ENCODE results near the gene ALG2. TPM values are rescaled to one million over a fixed set of nuclear protein-coding genes. Genes with fewer than 3 reads are reported as not detected.
"Not testable (repeated sequence)": the region's sequence is repeated elsewhere in the genome, so short reads cannot be mapped to it uniquely, and the experiment has no call there.

ALG2 gene
- total and polyA plus RNA-seq, 7 experiments from 2014 or later, result 13.9 to 33.7 (median 25.2) TPM

- no peak for ATAC-seq
- Histone ChIP-seq H3K9me3 (ENCODE audit: control insufficient read depth in 2 of 3, low read length in 3 of 3) (no peaks in the 10 kb centered on the region), H3K27me3 (ENCODE audit: control insufficient read depth in 2 of 2, insufficient read depth in 2 of 2, low read length in 2 of 2) (no peaks in the 10 kb centered on the region), H3K27ac (ENCODE audit: low read depth, low read length) (no peak overlapping the region), H3K4me1 (ENCODE audit: control insufficient read depth in 2 of 2, insufficient read depth in 2 of 2, low read length in 2 of 2) (no peaks in the 10 kb centered on the region), H3K4me3 (ENCODE audit: low read length) (no peak overlapping the region), H3K36me3 (ENCODE audit: control insufficient read depth in 2 of 3, insufficient read depth in 3 of 3, low read length in 3 of 3) (no peaks in the 10 kb centered on the region)
- Mint-ChIP-seq H3K36me3 (peaks cover 0 to 4% (median 0%) of the 10 kb centered on the region in 5 donors), H3K27ac (no peak overlapping the region), H3K9me3 (peaks cover 0 to 15% (median 6%) of the 10 kb centered on the region in 11 donors), H3K4me3 (no peak overlapping the region), H3K4me1 (peaks cover 0 to 14% (median 0%) of the 10 kb centered on the region in 7 donors), H3K27me3 (peaks cover 0 to 32% (median under 1%) of the 10 kb centered on the region in 5 donors)
- CTCF ChIA-PET, result no interaction called here
- POLR2A ChIA-PET, result no interaction called here
- intact Hi-C loops (cut with micrococcal nuclease), result no loop called here
- DNase-seq, result no peak
Measured at GRCh38 chr9:99201603-99202002, 20.1 kb downstream of the ALG2 start.

- no peak overlapping the region for H3K4me3 Mint-ChIP-seq
- ATAC-seq, result no peak
- H3K4me1 Mint-ChIP-seq, result peaks cover 0 to 22% (median 0%) of the 10 kb centered on the region in 7 donors
- Histone ChIP-seq H3K36me3 (ENCODE audit: control insufficient read depth in 2 of 3, insufficient read depth in 3 of 3, low read length in 3 of 3) (no peaks in the 10 kb centered on the region), H3K9me3 (ENCODE audit: control insufficient read depth in 2 of 3, low read length in 3 of 3) (no peaks in the 10 kb centered on the region), H3K4me1 (ENCODE audit: control insufficient read depth in 2 of 2, insufficient read depth in 2 of 2, low read length in 2 of 2) (no peaks in the 10 kb centered on the region), H3K27ac (ENCODE audit: low read depth, low read length) (no peak overlapping the region), H3K4me3 (ENCODE audit: low read length) (no peak overlapping the region), H3K27me3 (ENCODE audit: control insufficient read depth in 2 of 2, insufficient read depth in 2 of 2, low read length in 2 of 2) (no peaks in the 10 kb centered on the region)
- H3K36me3 Mint-ChIP-seq, result no peaks in the 10 kb centered on the region
- DNase-seq, result no peak
- peaks cover 0 to 30% (median 6%) of the 10 kb centered on the region in 5 donors for H3K27me3 Mint-ChIP-seq
- intact Hi-C loops (cut with micrococcal nuclease), result no loop called here
- ChIA-PET CTCF (no interaction called here), POLR2A (no interaction called here)
- H3K9me3 Mint-ChIP-seq, result peaks cover 0 to 2% (median 0%) of the 10 kb centered on the region in 11 donors
- no peak overlapping the region for H3K27ac Mint-ChIP-seq
Measured at GRCh38 chr9:99199938-99200539, 21.7 kb downstream of the ALG2 start.

DNA sequence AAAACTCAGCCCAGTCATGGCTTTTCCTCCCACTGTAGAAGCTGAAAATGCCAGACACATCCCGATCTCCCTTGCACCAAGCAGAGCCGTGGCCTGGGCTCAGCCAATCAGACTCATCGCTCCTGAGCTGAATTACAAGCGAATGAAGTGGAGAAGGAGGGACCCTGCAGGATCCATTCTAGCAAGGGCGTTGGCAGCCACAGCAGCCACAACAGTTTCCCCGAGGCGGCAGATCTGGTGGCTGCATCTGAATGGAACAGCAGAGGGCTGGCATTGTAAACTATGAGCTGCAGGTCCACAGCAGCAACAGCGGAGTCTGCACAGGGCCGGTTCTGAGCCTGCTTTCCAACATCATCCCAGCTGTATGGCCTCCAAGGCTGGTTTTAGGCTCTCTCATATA lies 23.8 kb downstream of the ALG2 start:
- Histone ChIP-seq H3K4me1 (ENCODE audit: control insufficient read depth in 2 of 2, insufficient read depth in 2 of 2, low read length in 2 of 2) (no peaks in the 10 kb centered on the region), H3K36me3 (ENCODE audit: control insufficient read depth in 2 of 3, insufficient read depth in 3 of 3, low read length in 3 of 3) (no peaks in the 10 kb centered on the region), H3K9me3 (ENCODE audit: control insufficient read depth in 2 of 3, low read length in 3 of 3) (no peaks in the 10 kb centered on the region), H3K4me3 (ENCODE audit: low read length) (no peak overlapping the region), H3K27me3 (ENCODE audit: control insufficient read depth in 2 of 2, insufficient read depth in 2 of 2, low read length in 2 of 2) (no peaks in the 10 kb centered on the region), H3K27ac (ENCODE audit: low read depth, low read length) (no peak overlapping the region)
- ChIA-PET CTCF (interaction anchor here (0.6 to 2.1 kb wide), 3 partner anchors 13 to 239 kb away, joined by 3 to 12 read pairs (median 6); no protein-coding TSS in a partner anchor), POLR2A (no interaction called here)
- H3K27ac Mint-ChIP-seq, result no peak overlapping the region
- intact Hi-C loops (cut with micrococcal nuclease), result no loop called here
- H3K9me3 Mint-ChIP-seq, result peaks cover 0 to 1% (median 0%) of the 10 kb centered on the region in 11 donors
- H3K4me3 Mint-ChIP-seq, result no peak overlapping the region
- ATAC-seq, result no peak
- no peaks in the 10 kb centered on the region for H3K36me3 Mint-ChIP-seq
- H3K4me1 Mint-ChIP-seq, result peaks cover 0 to 32% (median 0%) of the 10 kb centered on the region in 7 donors
- no peak for DNase-seq
- peaks cover 0 to 41% (median 6%) of the 10 kb centered on the region in 5 donors for H3K27me3 Mint-ChIP-seq

- Histone ChIP-seq H3K27ac (ENCODE audit: low read depth, low read length) (no peak overlapping the region), H3K36me3 (ENCODE audit: control insufficient read depth in 2 of 3, insufficient read depth in 3 of 3, low read length in 3 of 3) (no peaks in the 10 kb centered on the region), H3K4me3 (ENCODE audit: low read length) (no peak overlapping the region), H3K9me3 (ENCODE audit: control insufficient read depth in 2 of 3, low read length in 3 of 3) (no peaks in the 10 kb centered on the region), H3K27me3 (ENCODE audit: control insufficient read depth in 2 of 2, insufficient read depth in 2 of 2, low read length in 2 of 2) (no peaks in the 10 kb centered on the region), H3K4me1 (ENCODE audit: control insufficient read depth in 2 of 2, insufficient read depth in 2 of 2, low read length in 2 of 2) (no peaks in the 10 kb centered on the region)
- ChIA-PET CTCF (interaction anchor here (0.6 to 2.1 kb wide), 2 partner anchors 12 to 236 kb away, joined by 3 to 12 read pairs; no protein-coding TSS in a partner anchor), POLR2A (interaction anchor here (0.9 kb wide), 1 partner anchor 12 kb away, joined by 3 read pairs; no protein-coding TSS in a partner anchor)
- no peak for DNase-seq
- H3K9me3 Mint-ChIP-seq, result peaks cover 0 to 1% (median 0%) of the 10 kb centered on the region in 11 donors
- no peaks in the 10 kb centered on the region for H3K36me3 Mint-ChIP-seq
- intact Hi-C loops (cut with micrococcal nuclease), result no loop called here
- H3K4me1 Mint-ChIP-seq, result peaks cover 0 to 33% (median 0%) of the 10 kb centered on the region in 7 donors
- ATAC-seq, result no peak
- H3K4me3 Mint-ChIP-seq, result no peak overlapping the region
- peaks cover 0 to 45% (median 6%) of the 10 kb centered on the region in 5 donors for H3K27me3 Mint-ChIP-seq
- H3K27ac Mint-ChIP-seq, result no peak overlapping the region
Measured at GRCh38 chr9:99197124-99197630, 24.6 kb downstream of the ALG2 start.

DNA sequence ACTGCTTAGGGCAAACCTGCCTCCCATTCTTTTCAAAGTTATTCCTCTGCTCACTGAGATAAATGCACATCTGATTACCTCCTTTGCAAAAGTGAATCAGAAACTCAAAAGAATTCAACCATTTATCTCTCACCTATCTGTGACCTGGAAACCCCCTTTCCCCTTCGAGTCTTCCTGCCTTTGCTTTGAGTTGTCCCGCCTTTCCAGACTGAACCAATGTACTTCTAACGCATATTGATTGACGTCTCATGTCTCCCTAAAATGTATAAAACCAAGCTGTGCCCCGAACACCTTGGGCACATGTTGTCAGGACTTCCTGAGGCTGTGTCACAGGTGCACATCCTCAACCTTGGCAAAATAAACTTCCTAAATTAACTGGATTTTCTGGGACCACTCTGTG lies 25.3 kb downstream of the ALG2 start:
- H3K27me3 ChIP-seq (ENCODE audit: control insufficient read depth in 2 of 2, insufficient read depth in 2 of 2, low read length in 2 of 2); H3K9me3 Mint-ChIP-seq; H3K4me1 ChIP-seq (ENCODE audit: control insufficient read depth in 2 of 2, insufficient read depth in 2 of 2, low read length in 2 of 2); H3K27ac Mint-ChIP-seq; H3K36me3 Mint-ChIP-seq; intact Hi-C loops (cut with micrococcal nuclease); H3K36me3 ChIP-seq (ENCODE audit: control insufficient read depth in 2 of 3, insufficient read depth in 3 of 3, low read length in 3 of 3); H3K4me3 ChIP-seq (ENCODE audit: low read length); DNase-seq; ATAC-seq; H3K9me3 ChIP-seq (ENCODE audit: control insufficient read depth in 2 of 3, low read length in 3 of 3); H3K27ac ChIP-seq (ENCODE audit: low read depth, low read length): not testable (repeated sequence)
- CTCF ChIA-PET, result interaction anchor here (2.1 kb wide), 1 partner anchor 12 kb away, joined by 12 read pairs; no protein-coding TSS in a partner anchor
- Mint-ChIP-seq H3K27me3 (peaks cover 0 to 44% (median 6%) of the 10 kb centered on the region in 5 donors), H3K4me1 (peaks cover 0 to 33% (median 0%) of the 10 kb centered on the region in 7 donors), H3K4me3 (peak overlapping the region in 1 of 10 donors; percentile 33)
- POLR2A ChIA-PET, result interaction anchor here (0.9 kb wide), 1 partner anchor 12 kb away, joined by 3 read pairs; no protein-coding TSS in a partner anchor

GRCh38 chr9:99193466-99193821 lies 28.3 kb downstream of the ALG2 start:
- no peaks in the 10 kb centered on the region for H3K36me3 Mint-ChIP-seq

More at GRCh38 chr9:99193466-99193821, 28.3 kb downstream of the ALG2 start:
- H3K27me3 Mint-ChIP-seq, result peaks cover 0 to 51% (median 7%) of the 10 kb centered on the region in 5 donors
- Histone ChIP-seq H3K4me1 (ENCODE audit: control insufficient read depth in 2 of 2, insufficient read depth in 2 of 2, low read length in 2 of 2) (no peaks in the 10 kb centered on the region), H3K27ac (ENCODE audit: low read depth, low read length) (no peak overlapping the region), H3K4me3 (ENCODE audit: low read length) (no peak overlapping the region), H3K27me3 (ENCODE audit: control insufficient read depth in 2 of 2, insufficient read depth in 2 of 2, low read length in 2 of 2) (peaks cover 0 to 3% of the 10 kb centered on the region in 2 donors), H3K9me3 (ENCODE audit: control insufficient read depth in 2 of 3, low read length in 3 of 3) (no peaks in the 10 kb centered on the region), H3K36me3 (ENCODE audit: control insufficient read depth in 2 of 3, insufficient read depth in 3 of 3, low read length in 3 of 3) (no peaks in the 10 kb centered on the region)
- H3K27ac Mint-ChIP-seq, result no peak overlapping the region
- ATAC-seq, result no peak
- peaks cover 0 to 1% (median 0%) of the 10 kb centered on the region in 11 donors for H3K9me3 Mint-ChIP-seq
- DNase-seq, result no peak
- peaks cover 0 to 33% (median 0%) of the 10 kb centered on the region in 7 donors for H3K4me1 Mint-ChIP-seq
- ChIA-PET CTCF (no interaction called here), POLR2A (no interaction called here)
- intact Hi-C loops (cut with micrococcal nuclease), result no loop called here
- H3K4me3 Mint-ChIP-seq, result no peak overlapping the region
